Measurements from ENCODE around the gene XPNPEP3. TPM values are rescaled to one million over a fixed set of nuclear protein-coding genes. Genes with fewer than 3 reads are reported as not detected.
A peak's percentile ranks its signal among the peaks of the same experiment; 100 is the strongest.

The XPNPEP3 gene
- 10 to 100 TPM; 14.4 to 24.1 TPM for total RNA-seq
- polyA plus RNA-seq, result 1 to 10 TPM; 5.1 to 6.3 TPM
- long read RNA-seq, donor 1, partial matches to known transcripts, result 0 of 1 reads
- long read RNA-seq, donor 1, other reads (novel, unspliced or antisense), result 0 of 1 reads
- long read RNA-seq, donor 2, result 0 reads
- long read RNA-seq, donor 3, partial matches to known transcripts, result 0 of 1 reads
- long read RNA-seq, donor 3, other reads (novel, unspliced or antisense), result 0 of 1 reads
- long read RNA-seq, donor 4, result 0 reads
- long read RNA-seq, donor 5, full-length matches to known transcripts, result 5 of 5 reads
- long read RNA-seq, donor 5, partial matches to known transcripts, result 0 of 5 reads
- long read RNA-seq, donor 5, other reads (novel, unspliced or antisense), result 0 of 5 reads

GRCh38 chr22:40856513-40857308 is at the start of gene XPNPEP3, which contains the start of gene ST13:
XPNPEP3 (plus strand) TSS chr22:40857148; CDS start chr22:40857182, 34 bp downstream.
ST13 (minus strand) TSS chr22:40856639; CDS start chr22:40856540, 99 bp downstream.
- peak within 1 kb of the TSS; percentile 91 to 94 for H3K9ac ChIP-seq (ENCODE audit: insufficient read depth in 1 of 2, low read length in 2 of 2)
- no peaks in the 10 kb centered on the region for H3K27me3 ChIP-seq (ENCODE audit: control insufficient read depth in 3 of 3, insufficient read depth in 3 of 3, low read length in 2 of 3)
- WGBS, 2 donors, result 0 to 1% methylated on average over 52 to 63 of the region's 63 CpGs
- DNase-seq, result peak; percentile 98 to 99 (median 99)
- TF ChIP-seq CTCF (IDR thresholded peaks at IDR 0.05; ENCODE audit: control extremely low read depth, extremely low read depth), result no peak
- H3K4me3 ChIP-seq, result peak within 1 kb of the TSS; percentile 94
- H3K9me3 ChIP-seq (ENCODE audit: control insufficient read depth in 4 of 4, insufficient read depth in 3 of 4, low read length in 3 of 4), result no peaks in the 10 kb centered on the region
- peaks cover 0 to 6% (median 2%) of the 10 kb centered on the region in 4 donors for H3K36me3 ChIP-seq (ENCODE audit: control insufficient read depth in 4 of 4, insufficient read depth in 4 of 4, low read length in 4 of 4)
- peaks cover 7 to 42% (median 14%) of the 10 kb centered on the region in 5 donors for H3K4me1 ChIP-seq (ENCODE audit: control insufficient read depth in 5 of 5, insufficient read depth in 5 of 5, low read length in 5 of 5)
- peak within 1 kb of the TSS; percentile 96 to 98 for H3K27ac ChIP-seq (ENCODE audit: low read depth in 1 of 2, low read length in 1 of 2)
- peak; percentile 97 for ATAC-seq (ENCODE audit: insufficient read depth, low FRiP score)

DNA sequence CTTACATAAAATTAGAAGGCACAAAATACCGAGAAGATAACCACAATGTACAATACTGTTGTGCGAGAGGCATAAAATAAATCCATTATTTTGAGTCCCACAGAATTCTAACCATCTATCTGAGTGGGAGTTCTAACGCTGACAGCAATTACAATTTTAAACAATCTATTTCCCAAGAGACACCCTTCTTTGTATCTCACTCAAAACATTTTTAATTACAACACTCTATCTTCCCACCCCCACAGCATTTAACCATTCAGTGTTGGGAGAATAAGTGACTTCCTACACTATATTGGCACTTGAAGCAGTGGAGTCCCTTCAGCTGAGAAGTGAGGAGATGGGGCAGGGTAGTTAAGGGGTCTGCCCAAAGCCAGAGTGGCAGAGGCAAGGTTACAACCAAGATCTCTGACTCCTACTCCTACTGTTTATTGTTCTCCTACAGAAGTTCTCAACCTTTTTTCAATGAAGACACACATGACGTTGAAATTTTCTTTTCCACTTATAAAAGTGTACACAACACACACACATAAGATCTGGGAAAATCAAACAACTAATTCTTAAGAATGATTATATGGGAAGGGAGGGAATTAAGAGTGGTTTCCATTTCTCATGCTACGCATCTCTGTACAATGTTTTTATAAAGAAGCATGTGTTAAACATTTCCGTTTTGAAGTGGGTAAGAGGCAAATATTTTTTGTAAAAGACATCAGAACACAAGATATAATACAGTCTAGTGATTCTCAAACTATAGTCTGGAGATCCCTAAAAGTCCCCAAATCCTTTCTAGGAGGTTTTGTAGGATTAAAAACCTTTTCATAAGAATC is 48.7 kb upstream of the XPNPEP3 start:
- Histone ChIP-seq H3K27me3 (ENCODE audit: control insufficient read depth in 3 of 3, insufficient read depth in 3 of 3, low read length in 2 of 3) (no peaks in the 10 kb centered on the region), H3K36me3 (ENCODE audit: control insufficient read depth in 4 of 4, insufficient read depth in 4 of 4, low read length in 4 of 4) (peaks cover 0 to 4% (median 0%) of the 10 kb centered on the region in 4 donors), H3K27ac (ENCODE audit: low read depth in 1 of 2, low read length in 1 of 2) (no peak overlapping the region), H3K9ac (ENCODE audit: insufficient read depth in 1 of 2, low read length in 2 of 2) (no peak overlapping the region), H3K9me3 (ENCODE audit: control insufficient read depth in 4 of 4, insufficient read depth in 3 of 4, low read length in 3 of 4) (no peaks in the 10 kb centered on the region), H3K4me1 (ENCODE audit: control insufficient read depth in 5 of 5, insufficient read depth in 5 of 5, low read length in 5 of 5) (peaks cover 0 to 12% (median 2%) of the 10 kb centered on the region in 5 donors), H3K4me3 (no peak overlapping the region)
- DNase-seq (no peak), ATAC-seq (ENCODE audit: insufficient read depth, low FRiP score) (no peak)
- no peak for TF ChIP-seq CTCF (IDR thresholded peaks at IDR 0.05; ENCODE audit: control extremely low read depth, extremely low read depth)
- WGBS, 2 donors, result 55 to 71% methylated on average over 6 of the region's 6 CpGs

GRCh38 chr22:40813912-40814315 is 43.0 kb upstream of the XPNPEP3 start:
- no peaks in the 10 kb centered on the region for H3K27me3 ChIP-seq (ENCODE audit: control insufficient read depth in 3 of 3, insufficient read depth in 3 of 3, low read length in 2 of 3)
- H3K27ac ChIP-seq (ENCODE audit: low read depth in 1 of 2, low read length in 1 of 2), result no peak overlapping the region
- no peaks in the 10 kb centered on the region for H3K9me3 ChIP-seq (ENCODE audit: control insufficient read depth in 4 of 4, insufficient read depth in 3 of 4, low read length in 3 of 4)
- H3K36me3 ChIP-seq (ENCODE audit: control insufficient read depth in 4 of 4, insufficient read depth in 4 of 4, low read length in 4 of 4), result peaks cover 0 to 8% (median 0%) of the 10 kb centered on the region in 4 donors
- peaks cover 4 to 14% (median 10%) of the 10 kb centered on the region in 5 donors for H3K4me1 ChIP-seq (ENCODE audit: control insufficient read depth in 5 of 5, insufficient read depth in 5 of 5, low read length in 5 of 5)
- DNase-seq (no peak), ATAC-seq (ENCODE audit: insufficient read depth, low FRiP score) (no peak)
- no peak for TF ChIP-seq CTCF (IDR thresholded peaks at IDR 0.05; ENCODE audit: control extremely low read depth, extremely low read depth)
- no peak overlapping the region for H3K4me3 ChIP-seq
- H3K9ac ChIP-seq (ENCODE audit: insufficient read depth in 1 of 2, low read length in 2 of 2), result no peak overlapping the region

Data from lung (tissue), 16 donors.